Measurements from ENCODE around the gene NFASC. TPM values are rescaled to one million over a fixed set of nuclear protein-coding genes. Genes with fewer than 3 reads are reported as not detected.

Gene NFASC
- total RNA-seq, 1 donor from 2014 or later, result 0.80 TPM

DNA sequence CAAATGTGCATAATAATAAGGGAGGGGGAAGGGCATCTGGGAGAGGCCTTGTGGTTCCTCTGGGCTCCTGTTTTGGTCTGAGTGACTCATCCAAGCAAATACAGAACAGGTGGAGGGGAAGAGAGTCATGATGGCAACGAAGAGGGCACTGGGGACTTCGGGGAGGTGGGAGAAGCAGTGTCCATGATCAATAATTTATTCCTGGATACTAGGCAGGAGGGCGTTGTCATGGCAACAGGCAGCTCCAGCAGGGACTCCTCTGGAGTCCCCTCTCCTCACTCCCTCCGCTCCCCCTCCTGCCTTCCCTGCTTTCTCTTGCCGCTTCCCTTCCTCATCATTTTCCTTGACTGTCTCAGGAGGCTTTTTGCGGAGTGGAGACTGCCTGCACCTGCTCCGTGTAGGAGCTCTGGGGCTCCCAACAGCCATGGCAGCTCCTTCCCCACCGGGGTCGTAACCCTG, 12.3 kb upstream of the NFASC start:
- DNase-seq (ENCODE audit: low read depth), result peak; percentile 77

DNA sequence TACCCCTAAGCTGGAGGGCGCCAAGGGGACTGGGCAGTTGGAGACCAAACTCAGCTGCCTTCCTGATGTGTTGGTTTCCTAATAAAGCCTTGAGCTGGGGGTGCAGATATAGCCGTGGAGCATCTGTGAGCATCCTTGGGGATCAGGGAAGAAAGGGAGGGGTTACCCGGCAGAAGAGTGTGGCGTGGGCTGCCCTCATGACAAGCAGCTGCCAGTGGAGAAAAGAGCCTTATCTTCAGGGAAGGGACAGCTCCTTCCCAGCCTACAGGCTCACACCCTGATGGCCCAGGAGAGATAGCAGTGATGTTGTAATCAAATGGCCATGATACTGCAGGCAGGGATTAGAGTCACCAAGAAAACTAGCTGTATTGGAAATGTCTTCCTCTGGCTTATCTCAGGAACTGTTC, 10.8 kb upstream of the NFASC start:
- DNase-seq (ENCODE audit: low read depth), result peak; percentile 65

DNA sequence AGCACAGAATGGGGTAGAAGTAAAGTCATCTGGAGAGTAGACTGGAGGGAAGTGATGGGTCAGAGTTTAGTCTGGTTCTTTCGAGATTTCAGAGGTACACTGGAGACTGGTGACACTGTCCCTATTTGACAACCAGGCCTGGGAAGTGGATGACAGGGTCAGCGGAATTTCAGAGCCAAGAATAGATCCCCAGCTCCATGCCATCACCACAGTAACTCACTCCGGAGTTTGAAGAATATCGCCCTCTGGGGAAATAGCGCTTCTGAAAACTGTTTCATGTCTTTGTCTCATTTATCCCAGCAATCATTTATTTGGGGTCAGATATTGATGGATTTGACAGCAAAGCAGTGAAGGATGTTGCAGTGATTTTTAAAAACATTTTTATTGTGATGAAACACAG, 7.6 kb upstream of the NFASC start:
- DNase-seq (ENCODE audit: low read depth), result peak; percentile 69

DNA sequence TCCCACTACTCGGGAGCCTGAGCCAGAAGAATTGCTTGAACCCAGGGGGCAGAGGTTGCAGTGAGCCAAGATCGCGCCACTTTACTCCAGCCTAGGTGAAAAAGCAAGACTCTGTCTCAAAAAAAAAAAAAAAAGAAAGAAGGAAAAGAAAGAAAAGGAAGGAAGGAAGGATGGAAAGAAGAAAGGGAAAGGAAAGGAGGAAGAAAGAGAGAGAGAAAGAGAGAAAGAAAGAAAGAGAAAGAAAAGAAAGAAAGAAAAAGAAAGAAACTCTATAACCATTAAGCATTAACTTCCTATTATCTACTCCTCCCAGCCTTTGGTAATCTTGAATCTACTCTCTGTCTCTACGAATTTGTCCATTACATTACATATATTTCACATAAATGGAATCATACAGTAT, 6.9 kb upstream of the NFASC start:
- DNase-seq (ENCODE audit: low read depth), result no peak

DNA sequence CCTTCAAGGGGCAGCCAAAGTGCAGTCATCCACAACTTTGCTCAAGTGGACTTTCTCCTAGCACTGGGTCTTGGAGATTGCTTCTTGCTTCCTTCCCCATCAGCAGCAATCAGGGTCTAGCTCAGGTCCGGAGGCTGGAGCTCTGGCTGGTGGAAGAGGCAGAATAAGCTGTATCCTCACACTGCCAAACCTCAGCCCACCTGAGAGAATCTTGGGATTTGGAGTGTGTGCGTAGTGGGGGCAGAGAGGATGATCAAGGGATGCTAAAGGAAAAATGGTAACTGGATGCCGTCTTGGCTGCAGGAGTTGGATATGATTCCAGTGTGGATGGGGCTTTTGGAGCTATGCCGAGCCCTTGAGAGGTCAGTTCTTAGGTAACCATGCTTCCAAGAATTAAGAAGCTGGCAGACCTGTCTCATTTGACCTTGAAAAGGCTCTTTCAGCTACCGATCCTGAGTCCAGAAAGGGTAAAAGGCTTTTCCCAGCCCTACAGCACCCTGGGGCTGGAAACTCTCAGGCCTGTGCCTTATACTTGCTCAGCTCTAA, 4.5 kb upstream of the NFASC start:
- DNase-seq (ENCODE audit: low read depth), result no peak

DNA sequence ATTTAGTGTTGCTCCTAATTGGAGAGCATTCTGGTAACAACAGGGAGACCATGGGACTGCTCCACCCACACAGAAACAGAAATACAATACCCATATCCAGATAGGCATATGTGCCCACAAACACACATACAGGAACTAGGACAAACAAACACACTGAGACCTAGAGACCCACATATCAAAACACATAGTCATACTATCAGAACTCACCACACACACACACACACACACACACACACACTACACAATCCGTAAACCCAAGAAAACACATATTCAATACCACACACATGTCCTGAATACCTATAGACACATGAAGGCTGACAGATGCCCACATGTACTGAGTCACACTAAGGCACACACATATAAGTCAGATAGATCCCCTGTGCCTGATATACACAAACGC, 3.5 kb upstream of the NFASC start:
- DNase-seq (ENCODE audit: low read depth), result peak; percentile 23

DNA sequence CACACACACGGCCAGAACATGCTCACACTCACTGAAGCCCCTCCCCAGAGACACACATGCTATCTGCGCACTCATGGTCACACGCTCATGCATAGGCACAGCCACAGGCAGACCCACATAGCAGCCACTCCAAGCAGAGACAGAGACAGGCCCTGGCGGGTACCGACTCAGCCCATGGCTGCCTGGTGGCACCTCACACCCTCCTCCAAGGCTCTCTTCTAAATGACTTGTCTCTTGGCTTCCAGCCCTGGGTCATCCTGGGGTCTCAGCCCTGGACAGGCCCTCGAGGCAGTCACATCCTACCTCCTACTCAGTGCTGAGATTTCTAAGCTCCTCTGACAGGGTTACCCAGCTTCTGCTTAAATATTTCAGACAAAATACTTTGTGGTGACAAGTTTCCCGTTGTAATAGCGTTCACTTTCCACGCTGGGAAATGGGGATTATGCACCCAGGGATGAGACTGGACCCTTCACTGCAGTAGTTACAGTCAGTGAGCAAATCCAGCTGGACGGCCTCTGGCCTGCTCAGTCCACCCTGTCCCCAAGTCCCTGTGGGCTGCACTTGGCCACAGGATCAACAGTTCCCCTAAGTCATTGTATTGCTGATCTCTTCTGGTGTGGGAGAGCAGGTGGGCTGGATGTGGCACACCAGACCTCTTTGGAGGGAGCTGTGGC, 2.9 kb upstream of the NFASC start:
- no peak for DNase-seq (ENCODE audit: low read depth)

DNA sequence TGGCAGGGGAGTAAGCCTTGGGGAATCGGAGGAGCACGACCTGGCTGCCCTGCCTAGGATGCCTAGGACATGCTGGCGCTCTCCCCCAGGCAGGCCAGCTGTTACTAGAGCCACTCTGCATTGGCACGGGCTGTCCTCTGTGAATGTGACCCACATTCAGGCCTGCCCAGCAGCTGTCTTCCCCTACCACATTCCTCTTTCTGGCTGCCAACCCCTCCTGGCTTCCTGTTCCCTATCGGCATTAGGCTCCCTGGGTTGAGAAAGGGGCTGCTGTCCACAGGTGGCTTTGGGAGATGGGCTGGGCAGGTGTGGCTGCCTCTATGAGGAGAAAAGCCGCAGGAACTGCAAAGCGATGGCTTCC, 2.3 kb upstream of the NFASC start:
- peak; percentile 93 for DNase-seq (ENCODE audit: low read depth)

DNA sequence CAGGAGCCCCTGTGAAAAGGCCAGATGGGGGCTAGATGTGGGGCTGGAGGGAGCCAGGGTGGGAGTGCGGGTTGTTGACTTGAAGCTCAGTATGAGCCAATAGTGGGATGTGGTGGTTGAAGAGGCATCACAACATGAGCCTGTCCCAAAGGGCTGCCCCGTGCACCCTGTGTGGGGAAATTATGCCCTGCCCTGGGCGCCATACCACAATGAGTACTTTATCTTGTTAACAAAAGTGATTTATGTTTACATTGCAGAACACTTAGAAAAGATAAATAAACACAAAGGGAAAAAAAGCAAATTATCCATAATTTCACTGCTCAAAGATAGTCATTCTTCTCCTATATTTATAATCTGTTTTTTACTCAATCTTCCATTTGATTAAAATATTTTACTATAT, 1.6 kb upstream of the NFASC start:
- DNase-seq (ENCODE audit: low read depth), result no peak

DNA sequence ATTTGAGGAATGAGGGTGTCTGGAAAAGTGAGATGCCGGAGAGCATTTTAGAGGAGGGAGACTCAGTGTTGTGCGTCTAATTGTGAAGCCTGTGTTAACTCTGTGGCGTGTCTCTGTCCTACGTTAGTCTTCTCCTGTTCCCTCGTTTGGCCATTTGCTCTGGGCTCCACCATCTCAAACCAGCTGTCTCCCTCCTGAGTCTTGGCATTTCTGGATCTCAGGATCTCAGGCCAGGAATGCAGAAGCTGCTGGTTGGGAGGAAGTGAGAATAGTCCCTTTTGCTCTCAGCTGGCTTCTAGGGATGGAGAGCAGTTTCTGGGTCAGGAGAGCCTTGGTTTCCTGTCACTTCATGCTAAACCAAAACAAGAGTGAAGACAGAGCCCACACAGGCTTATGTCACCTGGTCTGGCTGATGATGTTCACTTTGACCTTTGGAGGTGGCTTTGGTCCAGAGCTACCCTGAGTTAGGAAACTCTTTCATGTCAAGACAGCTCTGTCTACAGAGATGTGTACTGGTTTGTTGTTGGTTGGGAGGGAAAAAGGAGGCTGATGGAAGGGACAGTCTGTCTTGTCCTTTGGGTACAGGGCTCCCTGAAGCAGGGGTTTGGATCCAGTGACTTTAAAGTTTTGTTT, 859 bp downstream of the NFASC start:
- peak; percentile 62 for DNase-seq (ENCODE audit: low read depth)

DNA sequence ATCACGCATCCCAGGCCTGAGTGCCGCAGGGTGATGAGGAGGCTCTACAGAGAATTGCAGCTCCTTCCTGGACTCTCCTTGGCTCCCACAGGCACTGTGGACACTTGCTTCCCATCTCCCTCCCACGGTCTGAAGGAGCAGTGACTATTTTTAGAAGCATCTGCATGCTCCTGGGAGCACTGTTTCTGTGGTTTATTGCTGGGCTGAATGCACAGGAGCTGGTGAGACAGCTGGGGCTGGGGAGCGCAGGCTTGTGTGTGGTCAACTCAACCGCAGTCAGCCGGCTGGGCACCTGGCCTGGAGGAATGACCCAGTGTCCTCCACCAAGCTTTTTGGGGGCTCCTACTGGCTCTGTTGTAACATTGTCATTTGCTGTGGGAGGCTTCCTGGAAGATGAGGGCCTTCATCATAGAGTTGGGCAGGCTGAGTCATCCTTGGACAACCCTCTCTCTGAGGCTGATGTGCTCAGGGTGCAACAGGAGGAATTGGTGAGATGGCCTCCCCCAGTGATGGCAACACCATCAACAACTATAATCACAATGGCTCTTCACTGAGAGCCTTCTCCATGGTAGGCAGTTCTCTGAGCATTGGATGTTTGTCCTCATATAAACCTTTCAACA, 1.7 kb downstream of the NFASC start:
- DNase-seq (ENCODE audit: low read depth), result peak; percentile 92

DNA sequence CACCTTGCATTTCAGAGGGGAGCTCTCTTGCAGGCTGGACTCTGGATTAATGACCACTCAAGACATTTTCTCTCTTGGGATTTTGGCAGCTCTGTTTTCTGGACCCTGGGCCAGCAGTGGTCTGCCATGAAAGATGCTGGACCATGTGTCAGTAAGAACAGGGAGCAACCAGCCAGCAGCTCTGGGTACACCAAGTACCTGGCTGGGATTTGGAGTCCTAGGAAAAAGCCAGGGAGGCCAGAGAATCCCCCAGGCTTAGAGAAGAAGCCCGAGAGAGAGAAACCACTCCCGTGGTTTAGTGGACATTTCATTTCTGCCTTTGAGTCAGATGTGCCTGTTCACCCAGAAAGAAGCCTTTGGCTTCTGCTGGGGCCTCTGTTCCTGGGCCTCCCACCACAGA, 2.5 kb downstream of the NFASC start:
- DNase-seq (ENCODE audit: low read depth), result no peak

DNA sequence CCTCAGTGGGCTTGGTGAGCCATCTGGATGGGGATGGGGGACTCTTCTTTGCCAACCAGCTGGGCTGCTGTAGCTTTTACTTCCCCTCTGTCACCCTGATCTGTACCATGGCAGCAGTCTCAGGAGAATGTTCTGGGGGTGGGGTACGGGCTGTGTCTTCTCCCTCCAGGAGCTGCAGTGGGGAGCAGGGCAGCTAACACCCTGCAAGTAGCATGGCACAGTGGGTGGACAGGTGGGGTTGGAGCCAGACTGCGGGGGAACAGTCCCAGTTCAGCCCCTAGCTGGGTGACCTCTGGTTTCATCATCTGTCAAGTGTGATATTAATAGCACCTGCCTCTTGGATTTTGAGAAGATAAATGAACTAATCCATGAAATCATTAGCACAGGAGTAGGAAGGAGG, 3.1 kb downstream of the NFASC start:
- no peak for DNase-seq (ENCODE audit: low read depth)

DNA sequence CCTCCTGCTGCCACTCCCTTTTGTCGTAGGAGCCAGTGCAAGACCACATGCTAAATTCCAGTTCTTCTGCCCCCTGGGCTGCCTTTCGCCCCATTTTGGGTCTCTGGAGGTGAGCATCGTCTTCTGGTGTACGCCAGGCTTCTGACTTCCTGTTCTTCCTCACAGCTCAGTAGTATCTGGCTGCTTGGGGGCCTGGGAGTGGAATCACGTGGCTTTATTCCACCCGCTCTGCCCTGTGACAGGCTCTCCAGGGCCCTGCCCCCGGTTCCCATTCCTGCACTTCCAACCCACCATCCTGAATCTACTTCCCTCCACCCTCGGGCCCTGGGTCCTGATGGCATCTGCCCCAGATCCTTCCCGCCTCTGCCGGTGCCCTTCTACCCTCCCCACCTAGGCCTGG, 3.6 kb downstream of the NFASC start:
- no peak for DNase-seq (ENCODE audit: low read depth)

DNA sequence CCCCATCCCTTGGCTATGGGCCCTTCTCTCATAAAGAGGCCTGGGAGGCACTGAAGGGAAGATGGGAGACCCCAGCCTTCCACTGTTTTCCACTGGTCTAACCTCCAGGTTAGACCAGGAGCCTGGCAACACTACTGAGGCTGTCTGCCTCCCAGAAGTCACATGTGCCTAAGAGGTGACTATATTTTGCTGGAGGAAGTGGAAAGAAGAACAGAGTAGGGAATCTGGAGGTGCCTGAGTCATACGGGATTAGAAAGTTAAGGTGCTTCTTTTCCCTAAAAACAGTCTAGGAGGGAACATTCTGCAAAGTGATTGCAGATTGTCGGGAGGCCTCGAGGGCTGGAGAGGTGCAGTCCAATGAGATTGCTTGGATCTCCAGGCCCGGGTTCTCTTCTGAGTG, 4.6 kb downstream of the NFASC start:
- no peak for DNase-seq (ENCODE audit: low read depth)

DNA sequence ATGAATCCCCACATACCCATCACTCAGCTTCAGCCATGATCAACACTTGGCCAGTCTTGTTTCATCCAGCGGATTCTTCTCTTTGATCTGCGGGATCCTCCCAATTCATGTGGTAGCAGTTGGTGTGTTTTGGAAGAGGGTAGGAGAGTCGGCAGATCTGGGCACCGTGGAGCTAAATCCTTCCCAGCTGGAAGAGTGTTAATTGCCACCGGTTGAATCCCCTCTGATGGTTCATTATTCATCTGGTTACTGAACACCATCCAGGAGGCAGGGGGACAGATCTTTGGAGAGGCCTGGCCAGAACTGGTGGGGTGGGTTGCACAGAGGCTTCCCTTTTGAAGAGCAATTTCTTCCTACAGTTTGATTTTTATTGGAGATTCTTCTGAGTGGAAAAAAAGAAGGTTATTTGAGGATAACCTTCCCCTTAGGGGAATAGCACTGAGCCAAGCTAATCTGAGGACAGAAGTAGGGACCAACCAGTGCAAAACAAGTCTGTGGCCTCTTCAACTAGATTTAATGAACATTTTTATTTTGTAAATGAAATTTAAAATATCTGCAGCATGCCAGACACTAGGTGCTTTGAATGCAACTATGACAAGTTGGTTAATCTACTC, 8.1 kb downstream of the NFASC start:
- no peak for DNase-seq (ENCODE audit: low read depth)

DNA sequence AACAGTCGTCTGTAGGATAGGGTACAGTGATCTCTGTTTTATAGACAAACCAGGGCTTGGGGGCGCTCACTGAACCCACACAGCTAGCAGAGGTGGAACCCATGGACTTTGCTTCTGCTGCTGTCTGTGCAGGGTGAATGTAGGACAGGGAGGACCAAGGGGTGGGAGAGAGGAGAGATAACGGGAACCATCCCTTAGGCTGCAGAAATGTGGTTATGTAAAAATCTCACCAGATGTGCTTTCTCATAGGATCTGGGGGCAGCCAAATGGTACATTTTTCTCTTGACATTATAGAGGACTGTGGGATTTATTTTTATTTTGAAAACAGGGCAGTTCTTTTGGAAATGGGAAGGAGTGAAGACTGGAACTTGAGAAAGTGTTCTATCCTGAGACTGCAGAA, 8.7 kb downstream of the NFASC start:
- no peak for DNase-seq (ENCODE audit: low read depth)

DNA sequence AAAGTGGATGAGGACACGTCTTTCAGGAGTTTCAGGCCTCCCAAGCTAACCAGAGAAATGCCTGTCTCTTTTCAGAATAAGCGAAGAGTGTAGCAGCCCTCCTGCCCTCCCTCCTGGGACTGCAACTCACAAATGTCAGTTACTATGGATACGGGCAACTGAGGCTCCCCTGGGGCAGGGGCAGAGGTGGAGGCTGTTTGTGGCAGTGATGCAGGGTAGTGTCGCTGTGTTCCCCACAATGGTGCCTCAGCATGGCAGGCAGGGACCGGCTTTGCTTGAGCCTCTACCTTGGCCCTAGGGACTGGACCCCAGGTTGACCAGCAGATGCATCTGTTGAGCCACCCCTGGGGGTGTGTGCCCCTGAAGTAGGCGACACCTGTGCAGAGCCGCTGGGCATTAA, 10.2 kb downstream of the NFASC start:
- no peak for DNase-seq (ENCODE audit: low read depth)

DNA sequence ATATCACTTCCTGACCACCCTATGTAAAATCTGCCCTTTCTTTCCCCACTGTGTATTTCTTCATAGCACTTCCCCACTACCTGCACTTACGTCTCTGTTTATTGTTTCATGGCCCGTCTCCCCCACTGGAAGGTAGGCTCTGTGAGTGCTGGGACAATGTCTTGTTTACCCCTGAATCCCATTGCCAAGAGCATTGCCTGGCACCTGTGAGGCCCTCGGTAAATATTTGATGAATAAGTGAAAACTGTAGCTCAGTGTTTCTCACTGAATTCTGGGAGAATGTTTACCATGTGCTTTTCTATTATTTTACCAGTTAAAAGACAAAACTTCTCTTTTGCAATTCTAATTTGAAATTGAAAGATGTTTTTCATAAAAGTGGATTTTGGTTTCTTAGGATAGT, 11.8 kb downstream of the NFASC start:
- DNase-seq (ENCODE audit: low read depth), result no peak

DNA sequence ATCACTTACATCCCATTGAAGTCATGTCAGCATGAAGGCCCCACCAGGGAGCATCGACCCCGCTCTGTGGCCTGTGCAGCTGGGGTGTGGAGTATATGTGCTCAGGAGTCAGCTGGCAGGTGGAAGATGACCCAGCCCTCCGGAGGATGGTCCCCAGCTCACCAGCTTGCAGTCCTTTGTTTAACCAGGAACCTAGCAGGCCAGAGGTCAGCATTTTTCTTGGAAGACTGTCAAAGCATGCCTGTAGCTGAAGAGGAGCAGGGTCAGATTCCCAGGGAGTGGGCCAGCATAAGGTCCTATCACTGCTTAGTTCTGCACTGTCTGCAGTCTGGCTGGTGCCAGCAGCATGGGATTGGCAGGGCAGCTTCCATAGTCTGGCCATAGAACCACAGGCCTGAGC, 12.7 kb downstream of the NFASC start:
- peak; percentile 28 for DNase-seq (ENCODE audit: low read depth)

DNA sequence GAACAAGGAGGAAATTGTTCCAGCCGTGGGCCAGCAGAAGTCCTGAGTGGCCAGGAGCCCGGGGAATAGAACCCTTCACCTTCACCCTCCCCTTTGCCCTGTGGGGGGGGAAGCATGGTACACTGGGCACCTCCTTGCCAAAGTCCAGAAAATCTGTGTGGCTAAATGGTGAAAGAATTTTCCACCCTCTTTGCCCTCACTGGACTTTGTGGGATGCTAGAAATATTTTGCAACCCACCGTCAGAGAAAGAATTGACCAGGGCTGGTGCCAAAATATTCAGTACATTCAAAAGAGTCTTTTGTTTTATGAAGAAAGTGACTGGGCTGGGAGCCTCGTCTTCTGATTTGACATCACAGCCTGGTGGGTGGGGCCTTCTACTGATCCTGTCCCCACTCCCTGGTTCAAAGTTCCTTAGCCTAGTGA, 14.6 kb downstream of the NFASC start:
- peak; percentile 59 for DNase-seq (ENCODE audit: low read depth)

DNA sequence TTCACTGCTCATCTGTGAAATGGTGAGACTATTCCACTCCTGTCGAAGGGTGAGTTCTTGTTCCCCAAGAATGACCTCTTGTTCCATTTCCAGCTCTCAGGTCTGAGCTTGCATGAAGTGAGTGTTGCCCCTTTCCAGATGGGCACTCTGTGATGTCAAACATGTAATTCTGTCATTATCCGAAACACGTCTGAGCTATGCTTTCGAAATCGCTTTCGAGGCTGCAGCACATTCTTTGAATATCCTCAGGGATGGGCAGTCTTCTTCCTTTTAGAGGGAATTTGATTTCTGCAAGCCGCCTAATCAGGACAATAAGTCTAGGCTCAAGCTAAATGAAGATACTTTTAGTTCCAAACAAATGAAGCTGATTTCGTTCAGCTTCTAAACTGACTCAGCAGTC, 15.1 kb downstream of the NFASC start:
- no peak for DNase-seq (ENCODE audit: low read depth)
